Central memory CD4-positive, alpha-beta T cell (primary cell): ENCODE measurements around the gene CACNA2D2.

ENCODE experiments used
- DNase-seq: peaks from one replicate; pipeline ENCODE4 v3.0.0; 2022

Gene CACNA2D2

DNA sequence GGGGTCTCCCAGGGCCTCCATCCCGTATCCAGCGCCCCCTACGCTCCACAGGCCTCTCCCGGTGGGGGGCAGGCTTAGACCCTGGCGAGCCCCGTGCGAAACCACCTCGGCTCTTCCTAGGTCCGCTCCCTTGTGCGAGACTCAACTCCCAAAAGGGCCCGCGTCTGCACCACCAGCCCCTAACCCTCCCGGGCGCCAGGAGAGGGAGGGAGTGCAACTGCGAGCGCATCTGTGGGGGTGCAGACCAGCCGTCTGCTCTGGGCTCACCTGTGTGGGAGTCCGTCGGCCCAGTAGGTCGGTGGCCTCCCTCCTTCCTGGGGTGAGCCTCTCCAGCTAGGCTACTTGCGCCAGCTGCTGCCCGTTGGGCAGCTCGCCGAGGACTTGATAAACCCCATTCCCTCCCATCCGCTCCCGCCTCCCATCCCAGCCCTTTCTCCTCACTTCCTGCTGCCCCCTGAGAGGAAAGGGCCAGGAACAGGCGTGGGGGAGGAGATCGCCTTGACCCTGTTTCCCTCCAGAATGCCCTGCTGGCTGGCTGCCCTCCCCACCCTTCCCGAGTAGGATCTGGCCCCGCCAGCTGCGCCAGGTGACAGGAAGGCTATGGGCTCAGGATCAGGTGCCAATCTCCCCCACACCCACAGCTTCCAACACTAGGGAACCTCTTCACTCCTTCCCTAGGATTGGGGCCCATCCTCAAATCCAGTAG lies 180.9 kb downstream of the CACNA2D2 start, which contains the start of gene HYAL2:
TSS of gene HYAL2 (minus strand) at position 360 of the 706 bp plus-strand sequence. CDS start 2,256 bp downstream, outside the sequence.
- no peak for DNase-seq

DNA sequence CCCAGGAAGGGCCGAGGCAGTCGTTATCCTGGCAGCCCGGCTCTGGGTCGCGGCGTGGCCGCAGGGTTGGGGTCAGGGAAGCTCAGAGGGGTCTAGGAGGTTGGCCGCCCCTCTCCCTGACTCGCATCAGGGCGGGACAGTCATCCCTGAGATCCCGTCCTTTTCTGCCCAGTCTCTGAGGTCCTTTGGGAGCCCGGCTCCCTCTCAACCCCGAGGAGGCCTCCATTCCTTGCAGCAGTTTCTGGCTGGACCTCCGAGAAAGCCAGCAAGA lies 181.4 kb downstream of the CACNA2D2 start:
- no peak for DNase-seq

DNA sequence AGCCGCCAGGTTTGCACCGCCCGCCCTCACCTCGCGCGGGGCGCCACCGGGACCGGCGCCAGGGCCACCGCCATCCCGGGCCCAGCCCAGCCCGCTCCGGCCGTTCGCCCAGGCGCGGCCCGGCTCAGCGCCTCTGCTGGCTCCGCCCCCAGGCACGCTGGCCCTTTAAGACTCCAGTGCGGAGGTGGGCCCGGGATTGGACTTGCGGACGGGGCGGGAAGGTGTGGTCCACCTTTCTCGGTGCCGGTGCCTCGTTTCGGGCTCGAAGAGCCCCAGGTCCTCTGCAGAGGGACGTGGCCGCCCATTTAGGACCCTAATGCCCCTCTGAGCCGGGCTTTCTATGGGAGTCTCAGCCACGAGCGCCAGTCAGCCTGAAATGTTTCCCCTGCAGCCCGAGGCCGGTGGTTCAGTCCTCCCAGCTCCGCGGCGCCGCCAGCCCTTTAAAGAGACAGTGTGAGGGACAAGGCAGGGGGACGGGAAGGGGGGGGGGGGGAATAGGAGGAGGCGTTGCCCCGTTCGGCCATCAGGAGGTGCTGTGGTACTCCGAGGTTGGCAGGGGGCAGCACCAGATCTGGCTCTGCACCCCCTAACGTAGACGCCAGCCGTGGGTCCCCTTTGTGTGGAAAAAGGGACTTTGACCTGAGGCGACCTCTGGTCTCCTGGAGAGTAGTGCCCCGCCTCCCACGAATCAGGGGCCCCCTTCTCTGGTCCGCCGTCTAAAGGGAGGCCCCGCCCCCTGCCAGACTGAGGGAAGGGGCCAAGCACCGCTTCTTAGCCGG lies 181.9 kb downstream of the CACNA2D2 start:
- DNase-seq: peak; percentile 77

DNA sequence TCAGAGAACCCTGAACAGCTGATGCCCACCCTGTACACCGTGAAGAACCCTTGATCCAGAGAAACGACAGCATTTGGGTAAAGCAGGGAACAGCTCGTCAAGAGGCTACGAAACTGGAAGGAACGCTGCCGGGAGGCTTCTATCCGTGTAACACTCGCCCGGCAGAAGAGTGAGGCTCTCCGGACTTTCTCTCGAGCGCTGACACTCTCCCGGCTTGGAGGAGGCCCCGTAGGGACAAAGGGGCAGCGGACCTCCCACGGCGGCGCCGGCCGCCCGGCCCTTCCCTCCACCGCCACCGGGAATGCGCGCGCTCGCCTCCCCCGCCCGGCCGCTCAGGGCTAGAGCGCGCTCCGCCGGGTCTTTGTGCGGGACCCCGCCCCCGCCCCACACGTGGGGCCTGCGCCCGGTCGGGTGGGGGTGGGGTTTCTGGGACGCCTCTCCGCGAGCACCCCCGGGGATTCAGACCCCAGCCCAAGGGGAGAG lies 182.5 kb downstream of the CACNA2D2 start:
- no peak for DNase-seq

DNA sequence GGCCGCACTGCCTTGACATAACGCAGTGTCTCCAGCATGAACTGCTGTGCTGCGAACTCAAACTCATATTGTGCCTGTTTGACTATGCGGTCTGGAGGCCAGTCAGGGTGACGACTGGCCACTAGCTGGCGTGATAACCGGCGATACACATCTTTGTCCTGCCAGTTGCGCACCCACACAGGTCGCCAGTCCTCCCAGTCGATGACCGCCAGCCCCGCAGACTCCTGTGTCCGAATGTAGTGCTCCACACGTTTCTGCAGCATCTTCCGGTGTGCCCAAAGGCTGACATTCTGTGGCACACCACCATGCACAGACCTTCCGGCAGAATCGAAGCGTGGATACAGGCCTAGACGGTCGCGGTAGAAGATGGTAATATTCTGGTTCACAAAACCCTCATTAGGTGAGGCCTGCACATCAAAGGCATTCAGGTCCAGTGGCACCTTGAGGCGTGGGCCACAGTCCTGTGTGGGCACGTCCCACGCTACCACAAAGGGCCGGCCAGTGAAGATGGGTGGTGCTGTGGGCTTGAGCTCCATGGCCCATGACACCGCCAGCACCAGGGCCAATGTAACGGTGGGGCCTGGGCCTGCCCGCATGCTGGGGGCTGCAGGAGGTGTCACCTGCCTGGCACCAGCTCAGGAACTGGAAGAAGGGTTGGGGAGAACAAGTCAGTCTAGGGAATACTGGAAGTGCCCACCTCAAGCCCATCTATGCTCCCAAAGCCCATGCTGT lies 183.4 kb downstream of the CACNA2D2 start:
- no peak for DNase-seq

DNA sequence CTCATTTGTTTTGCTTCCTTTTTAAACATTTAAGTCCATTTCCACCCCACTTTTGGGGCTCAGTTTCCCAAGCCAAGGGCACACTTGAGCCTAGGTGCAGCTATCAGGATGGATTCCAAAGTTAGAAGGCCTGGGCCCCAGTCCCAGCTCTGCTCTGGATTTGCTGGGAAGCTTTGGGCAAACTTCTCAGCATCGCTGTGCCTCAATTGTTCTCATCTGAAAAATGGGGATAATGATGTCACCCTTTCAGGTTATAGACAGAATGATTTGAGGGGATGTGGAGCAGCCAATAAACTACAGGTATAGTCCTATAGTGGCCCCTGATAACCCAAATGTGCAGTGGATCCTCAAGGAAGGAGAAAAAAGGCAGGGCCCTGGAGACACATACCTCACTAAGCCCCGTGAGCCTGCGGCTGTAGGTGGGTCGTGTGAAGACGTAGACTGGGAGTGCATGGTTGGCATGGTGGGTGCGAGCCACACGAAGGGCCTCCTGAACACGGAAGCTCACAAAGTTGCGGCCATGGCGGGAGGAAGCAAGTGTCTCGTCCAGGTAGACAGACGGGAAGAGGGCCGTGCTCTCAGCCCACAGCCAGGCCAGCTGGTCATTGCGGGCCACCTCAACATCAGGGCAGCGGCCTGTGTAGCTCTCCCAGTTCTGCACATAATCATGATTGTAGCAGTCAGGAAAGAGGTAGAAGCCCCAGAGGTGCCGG lies 184.1 kb downstream of the CACNA2D2 start:
- no peak for DNase-seq

DNA sequence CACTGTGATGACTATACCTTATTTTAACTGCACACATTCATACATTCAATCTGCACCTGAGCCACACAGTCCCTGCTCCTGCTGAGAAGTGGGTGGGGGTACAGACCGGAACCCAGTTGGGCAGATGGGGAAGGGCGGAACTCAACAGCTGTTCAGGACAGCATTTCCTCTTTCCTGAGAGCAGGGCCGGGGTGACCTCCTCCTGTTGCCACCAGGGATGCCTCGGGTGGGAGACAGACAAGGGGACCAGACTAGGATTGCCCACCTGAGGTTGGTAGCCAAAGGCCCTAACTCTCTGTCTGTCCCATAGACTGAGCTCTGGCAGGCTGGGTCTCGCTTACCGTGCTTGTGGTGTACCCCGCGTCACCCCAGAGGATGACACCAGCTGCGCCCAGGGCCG lies 184.8 kb downstream of the CACNA2D2 start:
- DNase-seq: no peak

DNA sequence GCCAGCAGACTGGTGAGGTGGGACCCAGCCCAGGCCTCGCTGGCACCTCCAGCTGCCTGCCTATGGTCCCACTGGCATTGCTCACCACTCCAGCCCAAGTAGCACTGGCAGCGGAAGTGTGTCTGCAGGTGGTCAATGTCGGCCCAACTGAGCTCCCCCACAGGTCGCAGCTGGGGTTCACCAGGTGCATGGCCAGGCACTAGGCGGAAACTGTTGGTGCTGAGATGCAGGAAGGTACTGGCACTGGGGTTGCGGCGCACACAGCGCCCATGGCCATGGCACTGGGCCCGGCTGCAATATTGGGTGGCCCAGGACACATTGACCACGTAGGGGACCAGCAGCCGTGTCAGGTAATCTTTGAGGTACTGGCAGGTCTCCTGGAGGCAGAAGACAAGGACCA lies 185.3 kb downstream of the CACNA2D2 start:
- no peak for DNase-seq

DNA sequence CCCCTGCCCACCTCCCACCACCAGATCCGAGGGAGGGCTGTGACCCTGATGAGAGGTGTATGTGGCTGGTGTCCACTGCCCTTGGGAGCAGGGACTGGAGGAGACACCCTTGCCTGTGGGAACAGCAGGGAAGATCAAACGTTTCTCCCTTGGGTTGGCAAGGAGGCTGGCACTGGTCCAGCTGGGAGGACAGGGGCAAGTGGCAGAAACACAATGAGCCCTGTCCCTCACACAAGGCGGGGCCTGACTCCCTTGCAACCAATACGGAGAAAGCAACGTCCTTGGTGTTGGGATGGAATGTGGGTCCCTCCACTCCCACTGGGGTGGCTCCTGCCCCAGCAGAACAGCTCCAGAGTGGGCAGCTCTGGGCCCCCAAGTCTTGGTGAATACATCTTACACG lies 186.1 kb downstream of the CACNA2D2 start:
- DNase-seq: no peak

DNA sequence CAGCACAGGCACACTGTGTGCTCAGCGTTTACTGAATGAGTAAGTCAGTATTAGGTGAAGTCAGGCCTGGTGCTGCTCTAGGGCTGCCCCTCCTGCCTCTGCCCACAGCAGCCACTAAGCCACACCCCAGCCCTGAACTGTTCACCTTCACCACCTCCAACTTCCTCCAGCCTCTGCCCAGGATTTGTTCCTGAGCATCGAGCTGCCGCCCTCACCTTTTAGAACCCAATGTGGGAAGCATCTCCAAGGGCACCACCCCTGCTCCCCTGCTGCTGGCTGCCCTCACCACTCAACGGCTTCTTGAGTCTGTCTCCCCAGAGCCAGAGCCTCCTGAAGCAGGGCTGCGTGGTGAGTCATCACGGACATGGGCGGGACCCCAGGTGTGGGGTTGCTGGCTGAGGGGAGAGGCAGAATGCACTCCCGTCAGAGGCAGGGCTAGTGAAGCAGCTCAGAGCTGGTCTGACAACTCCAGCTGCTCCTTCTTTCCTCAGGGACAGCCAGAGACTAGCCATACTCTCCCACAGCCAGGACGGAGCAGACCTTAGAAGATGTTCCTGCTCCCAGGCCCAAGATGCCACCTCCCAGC lies 186.7 kb downstream of the CACNA2D2 start:
- DNase-seq: peak; percentile 73

DNA sequence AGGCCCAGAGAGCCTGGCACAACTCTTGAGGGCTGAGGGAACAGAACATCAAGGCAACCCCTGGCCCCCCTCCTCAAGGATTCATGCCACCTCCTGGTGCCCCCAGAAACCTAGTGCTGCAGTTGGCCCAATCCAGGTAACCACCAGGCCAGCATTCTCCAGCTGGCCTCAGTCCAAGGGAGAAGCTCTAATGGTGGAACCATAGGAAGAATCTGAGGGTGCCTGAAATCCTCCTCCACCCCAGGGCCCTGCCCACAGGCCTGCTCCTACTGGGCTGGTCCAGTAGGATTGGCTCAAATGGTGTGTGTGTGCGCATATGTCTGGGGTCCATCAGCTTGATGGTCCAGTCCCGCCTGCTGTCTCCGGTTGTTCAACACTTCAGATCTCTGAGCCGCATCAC lies 188.6 kb downstream of the CACNA2D2 start:
- no peak for DNase-seq

DNA sequence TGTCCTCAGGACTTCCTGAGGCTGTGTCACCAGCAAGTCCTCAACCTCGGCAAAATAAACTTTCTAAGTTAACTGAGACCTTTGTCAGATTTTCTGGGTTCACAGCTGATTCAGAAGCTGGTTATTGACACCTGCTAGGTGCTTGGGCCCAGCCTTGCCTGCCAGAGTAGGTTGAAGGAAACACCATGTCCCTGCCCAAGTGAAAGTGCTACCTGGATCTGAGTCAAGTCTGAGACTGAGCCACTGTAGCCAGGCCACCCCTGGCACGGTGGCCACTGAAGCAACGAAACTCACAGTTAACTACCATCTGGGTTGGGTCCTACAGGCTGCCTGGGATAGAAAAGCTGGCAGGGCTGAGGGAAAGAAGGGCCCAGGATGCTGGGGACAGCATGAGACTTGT lies 189.1 kb downstream of the CACNA2D2 start:
- no peak for DNase-seq
